HEK293 (cell line): Measurements from ENCODE around the gene SERPINA6.

Experiments used
- CTCF ChIP-seq: fragments of 450-650 bp; formaldehyde crosslinking; IDR thresholded peaks from 2 replicates; pipeline ENCODE4 v1.5.1; 2016; ENCODE audit warnings: missing biosample characterization, missing genetic modification characterization
- HOXA7 ChIP-seq: sonication (generic); formaldehyde crosslinking; IDR thresholded peaks from 2 replicates; pipeline ENCODE4 v1.8.1; 2022; ENCODE audit warnings: missing genetic modification reagents, borderline replicate concordance
- PATZ1 ChIP-seq: fragments of 450-650 bp; formaldehyde crosslinking; IDR thresholded peaks from 2 replicates; pipeline ENCODE4 v1.5.1; 2016; ENCODE audit warnings: missing biosample characterization, missing genetic modification characterization
- PRDM4 ChIP-seq: fragments of 450-650 bp; formaldehyde crosslinking; IDR thresholded peaks from 2 replicates; pipeline ENCODE4 v1.5.1; 2017; ENCODE audit warnings: missing biosample characterization, missing genetic modification characterization
- REST ChIP-seq: fragments of 450-650 bp; formaldehyde crosslinking; IDR thresholded peaks from 2 replicates; pipeline ENCODE4 v1.5.1; 2016; ENCODE audit warnings: missing biosample characterization, missing genetic modification characterization
- ZBTB8A ChIP-seq: fragments of 450-650 bp; formaldehyde crosslinking; IDR thresholded peaks from 2 replicates; pipeline ENCODE4 v1.5.1; 2016; ENCODE audit warnings: missing biosample characterization, missing genetic modification characterization
- ZIC2 ChIP-seq: fragments of 450-650 bp; formaldehyde crosslinking; IDR thresholded peaks from 2 replicates; pipeline ENCODE4 v1.5.1; 2016; ENCODE audit warnings: missing biosample characterization, missing genetic modification characterization
- ZNF24 ChIP-seq: fragments of 450-650 bp; formaldehyde crosslinking; IDR thresholded peaks from 2 replicates; pipeline ENCODE4 v1.5.1; 2016; ENCODE audit warnings: missing biosample characterization, missing genetic modification characterization
- ZNF302 ChIP-seq: fragments of 450-650 bp; formaldehyde crosslinking; IDR thresholded peaks from 2 replicates; pipeline ENCODE4 v1.5.1; 2016; ENCODE audit warnings: missing biosample characterization, missing genetic modification characterization, low read depth
- ZNF530 ChIP-seq: fragments of 450-650 bp; formaldehyde crosslinking; IDR thresholded peaks from 2 replicates; pipeline ENCODE4 v1.5.1; 2016; ENCODE audit warnings: low read depth, missing biosample characterization, missing genetic modification characterization
- ZNF558 ChIP-seq: fragments of 450-650 bp; formaldehyde crosslinking; IDR thresholded peaks from 2 replicates; pipeline ENCODE4 v1.5.1; 2016; ENCODE audit warnings: missing biosample characterization, missing genetic modification characterization

GRCh38 chr14:94282991-94283723 is 40.0 kb downstream of the SERPINA6 start:
- no peak for TF ChIP-seq CTCF
- no peak for TF ChIP-seq HOXA7 (CRISPR knock-in tag)
- TF ChIP-seq ZNF530, result no peak
- TF ChIP-seq PRDM4 (tag by site-specific recombination), result no peak
- no peak for TF ChIP-seq ZNF558 (tag by site-specific recombination)
- no peak for TF ChIP-seq ZIC2 (tag by site-specific recombination)
- TF ChIP-seq REST, result no peak
- TF ChIP-seq ZBTB8A (tag by site-specific recombination), result no peak
- TF ChIP-seq ZNF24 (tag by site-specific recombination), result no peak
- TF ChIP-seq ZNF302 (tag by site-specific recombination), result no peak
- TF ChIP-seq PATZ1, result no peak
